Hepatocyte (in vitro differentiated cells): ENCODE data around the gene BICDL1.

ENCODE experiments used
- EZH2 ChIP-seq: fragments of 200-600 bp; sonication (generic); IDR thresholded peaks from 2 replicates; pipeline ENCODE4 v1.6.1; 2016; ENCODE audit warnings: antibody characterized with exemption, mild to moderate bottlenecking, borderline replicate concordance
- EZH2phosphoT487 ChIP-seq: fragments of 200-600 bp; sonication (generic); IDR thresholded peaks from one replicate; pipeline ENCODE4 v1.6.1; 2018; ENCODE audit warnings: antibody characterized with exemption, mild to moderate bottlenecking, low read depth, moderate library complexity; ENCODE audit not compliant: unreplicated experiment, severe bottlenecking
- TF ChIP-seq, protein P1 (sequence below): fragments of 200-600 bp; sonication (generic); IDR thresholded peaks from 2 replicates; pipeline ENCODE4 v1.5.1; 2016; ENCODE audit warnings: antibody characterized with exemption, mild to moderate bottlenecking; ENCODE audit not compliant: poor library complexity

DNA sequence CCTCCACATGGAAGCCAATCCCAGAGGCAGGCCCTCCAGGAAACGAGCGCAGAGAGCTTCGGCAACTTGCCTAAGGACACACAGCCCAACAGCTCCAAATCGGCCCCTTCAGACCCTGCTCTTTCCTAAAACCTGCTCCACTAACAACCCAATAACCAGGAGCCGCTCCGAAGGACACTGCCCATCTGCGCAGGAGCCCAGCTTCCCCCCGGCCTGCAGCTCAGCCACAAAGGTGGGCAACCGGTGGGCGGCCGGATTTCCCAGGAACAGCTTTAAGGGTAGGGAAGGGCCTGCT is 114.0 kb downstream of the BICDL1 start:
- TF ChIP-seq, protein P1, sequence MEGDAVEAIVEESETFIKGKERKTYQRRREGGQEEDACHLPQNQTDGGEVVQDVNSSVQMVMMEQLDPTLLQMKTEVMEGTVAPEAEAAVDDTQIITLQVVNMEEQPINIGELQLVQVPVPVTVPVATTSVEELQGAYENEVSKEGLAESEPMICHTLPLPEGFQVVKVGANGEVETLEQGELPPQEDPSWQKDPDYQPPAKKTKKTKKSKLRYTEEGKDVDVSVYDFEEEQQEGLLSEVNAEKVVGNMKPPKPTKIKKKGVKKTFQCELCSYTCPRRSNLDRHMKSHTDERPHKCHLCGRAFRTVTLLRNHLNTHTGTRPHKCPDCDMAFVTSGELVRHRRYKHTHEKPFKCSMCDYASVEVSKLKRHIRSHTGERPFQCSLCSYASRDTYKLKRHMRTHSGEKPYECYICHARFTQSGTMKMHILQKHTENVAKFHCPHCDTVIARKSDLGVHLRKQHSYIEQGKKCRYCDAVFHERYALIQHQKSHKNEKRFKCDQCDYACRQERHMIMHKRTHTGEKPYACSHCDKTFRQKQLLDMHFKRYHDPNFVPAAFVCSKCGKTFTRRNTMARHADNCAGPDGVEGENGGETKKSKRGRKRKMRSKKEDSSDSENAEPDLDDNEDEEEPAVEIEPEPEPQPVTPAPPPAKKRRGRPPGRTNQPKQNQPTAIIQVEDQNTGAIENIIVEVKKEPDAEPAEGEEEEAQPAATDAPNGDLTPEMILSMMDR = no peak
- TF ChIP-seq EZH2 = no peak
- no peak for TF ChIP-seq EZH2phosphoT487
